GM12878 (cell line): ENCODE data around the gene COL1A1. TPM values are rescaled to one million over a fixed set of nuclear protein-coding genes. Genes with fewer than 3 reads are reported as not detected.

Experiments used
- ATAC-seq: fragments of 200-7000 bp; cut with Tn5 transposase; 3 replicates; pipeline ENCODE4 v1.9.1; 2020; ENCODE audit warnings: mild to moderate bottlenecking, moderate library complexity
- BruUV-seq: library from RNA; stranded (reverse); fragments of 400-500 nt; replicated peaks from 2 replicates; lab custom pipeline; 2021; lab: Mats Ljungman, UMichigan
- CTCF ChIA-PET: fragments of 300-600 bp; sonication (Branson Sonifier 250); formaldehyde crosslinking; extraction: SDS; loops from one replicate; lab custom pipeline; 2021; ENCODE audit warnings: inconsistent platforms; lab: Yijun Ruan, JAX
- POLR2A ChIA-PET: fragments of 350-600 bp; formaldehyde crosslinking; extraction: SDS; loops from one replicate; lab custom pipeline; 2021; ENCODE audit warnings: inconsistent platforms; lab: Charles Lee
- RAD21 ChIA-PET: fragments of 300-600 bp; sonication (Branson Sonifier 250); formaldehyde crosslinking; loops from one replicate; lab custom pipeline; 2023; ENCODE audit warnings: antibody characterized with exemption; ENCODE audit not compliant: unreplicated experiment; lab: Charles Lee
- SMC1A ChIA-PET: fragments of 300-600 bp; sonication (Branson Sonifier 250); formaldehyde crosslinking; loops from one replicate; lab custom pipeline; 2023; ENCODE audit not compliant: unreplicated experiment, uncharacterized antibody; lab: Charles Lee
- DNase-seq: peaks from one replicate; pipeline ENCODE4 v3.0.0-alpha.2; 2011; ENCODE audit warnings: low read depth, low spot score
- FAIRE-seq: peaks from 3 replicates; lab custom pipeline; 2011; peaks lifted over from hg19 to GRCh38; lab: Jason Lieb, UNC
- H2AFZ ChIP-seq: 2 replicates; pipeline ENCODE4 v1.6.0; 2011; ENCODE audit warnings: low read depth, low read length, control low read depth; ENCODE audit not compliant: control insufficient read depth
- H3K27ac ChIP-seq: 2 replicates; pipeline ENCODE4 v1.5.1; 2011; ENCODE audit warnings: control low read depth; ENCODE audit not compliant: control insufficient read depth, insufficient read depth
- H3K27me3 ChIP-seq, 2 experiments: replicated peaks in 1 of 2; 2 replicates each; pipeline versions ENCODE4 v1.6.0 to v1.6.1; 2011; ENCODE audit warnings: low read length in 1 of 2; ENCODE audit not compliant: control insufficient read depth in 2 of 2, insufficient read depth in 2 of 2
- H3K36me3 ChIP-seq, 2 experiments: 2 replicates each; pipeline ENCODE4 v1.5.1; 2011; ENCODE audit warnings: low read length in 1 of 2; ENCODE audit not compliant: control insufficient read depth in 2 of 2, insufficient read depth in 2 of 2
- H3K4me1 ChIP-seq: 2 replicates; pipeline ENCODE4 v1.6.1; 2011; ENCODE audit warnings: mild to moderate bottlenecking, low read length, moderate library complexity, mixed read lengths; ENCODE audit not compliant: control insufficient read depth, insufficient read depth
- H3K4me2 ChIP-seq: 2 replicates; pipeline ENCODE4 v1.6.0; 2011; ENCODE audit warnings: control low read depth; ENCODE audit not compliant: control insufficient read depth, insufficient read depth
- H3K4me3 ChIP-seq: fragments of 200-600 bp; sonication (generic); 2 replicates; pipeline ENCODE4 v1.5.1; 2016
- H3K79me2 ChIP-seq: 2 replicates; pipeline ENCODE4 v1.6.0; 2011; ENCODE audit warnings: low read length; ENCODE audit not compliant: control insufficient read depth, insufficient read depth
- H3K9ac ChIP-seq: 2 replicates; pipeline ENCODE4 v1.8.0; 2011; ENCODE audit warnings: low read length, control low read depth, mixed read lengths; ENCODE audit not compliant: control insufficient read depth, insufficient read depth
- H3K9me3 ChIP-seq: replicated peaks from 3 replicates; pipeline ENCODE4 v1.5.1; 2011; ENCODE audit warnings: mild to moderate bottlenecking, low read length; ENCODE audit not compliant: control insufficient read depth, insufficient read depth
- H4K20me1 ChIP-seq: 2 replicates; pipeline ENCODE4 v1.6.0; 2011; ENCODE audit not compliant: control insufficient read depth, insufficient read depth
- ESRRA ChIP-seq: IDR thresholded peaks from 2 replicates; pipeline ENCODE4 v1.6.1; 2012; ENCODE audit warnings: mild to moderate bottlenecking, low read length, improper control_type of control experiment
- GATAD2B ChIP-seq: fragments of 450-650 bp; conservative IDR thresholded peaks from 2 replicates; pipeline ENCODE4 v1.6.1; 2017; ENCODE audit warnings: low read depth, mild to moderate bottlenecking, moderate library complexity
- IKZF1 ChIP-seq: fragments of 450-650 bp; conservative IDR thresholded peaks from 2 replicates; pipeline ENCODE4 v1.6.1; 2017; ENCODE audit warnings: antibody characterized with exemption, mild to moderate bottlenecking
- IRF4 ChIP-seq: IDR thresholded peaks from 2 replicates; pipeline ENCODE4 v1.6.1; 2011; ENCODE audit warnings: low read depth, low read length
- NFXL1 ChIP-seq: fragments of 450-650 bp; IDR thresholded peaks from 2 replicates; pipeline ENCODE4 v1.6.1; 2017; ENCODE audit warnings: antibody characterized with exemption, mild to moderate bottlenecking, borderline replicate concordance
- PAX8 ChIP-seq: fragments of 450-650 bp; IDR thresholded peaks from 2 replicates; pipeline ENCODE4 v1.6.1; 2017; ENCODE audit warnings: mild to moderate bottlenecking, moderate library complexity
- RAD21 ChIP-seq: IDR thresholded peaks from 2 replicates; pipeline ENCODE4 v1.6.1; 2011; ENCODE audit warnings: mild to moderate bottlenecking, low read depth, low read length, moderate library complexity; ENCODE audit not compliant: insufficient read depth
- RB1 ChIP-seq: fragments of 450-650 bp; formaldehyde crosslinking; IDR thresholded peaks from 2 replicates; pipeline ENCODE4 v1.6.1; 2017; ENCODE audit warnings: mild to moderate bottlenecking, borderline replicate concordance
- SMARCA5 ChIP-seq: fragments of 450-650 bp; IDR thresholded peaks from 2 replicates; pipeline ENCODE4 v1.6.1; 2017; ENCODE audit warnings: mild to moderate bottlenecking
- ZNF622 ChIP-seq: fragments of 450-650 bp; IDR thresholded peaks from 2 replicates; pipeline ENCODE4 v1.6.1; 2017; ENCODE audit warnings: mild to moderate bottlenecking, inconsistent platforms
- WGBS: methylation state at CpG from one replicate; pipeline ENCODE4 v1.1.6; 2016; ENCODE audit warnings: low lambda C conversion rate; ENCODE audit not compliant: insufficient replicate concordance, insufficient coverage; ENCODE audit errors: missing lambda C conversion rate; 5-methylcytosine and 5-hydroxymethylcytosine counted together
- in situ Hi-C: fragments of 300-500 bp; cut with MboI; formaldehyde crosslinking; loops from 9 replicates; pipeline ENCODE4 v1.14.3; 2018; ENCODE audit warnings: mixed read lengths
- intact Hi-C: fragments of 100-400 bp; cut with micrococcal nuclease; formaldehyde crosslinking; loops from one replicate; pipeline ENCODE4 v1.14.2; 2022; ENCODE audit not compliant: unreplicated experiment
- polyA plus RNA-seq, 11 experiments: library from polyadenylated mRNA; depleted of rRNA in 4 of 11; unstranded in 6 of 11; stranded (reverse) in 5 of 11; fragments of >200 nt; fragmentation: Nextera tagmentation in 4 of 11; fragmentation: Illumina TruSeq in 1 of 11; extraction: Ambion mirVana in 4 of 11; extraction: Trizol in 1 of 11; gene quantifications; 1 replicate in 1 of 11; 2 replicates in 10 of 11; pipeline versions ENCODE4 v1.2.1 to v1.2.3, GENCODE V29; 2011 to 2016; ENCODE audit warnings: inconsistent platforms in 2 of 11, missing spikeins in 2 of 11, low read depth in 1 of 11
- total RNA-seq, 4 experiments: library from RNA; depleted of rRNA in 3 of 4; stranded (reverse); fragments of >200 nt in 3 of 4; fragmentation: Illumina TruSeq in 1 of 4; extraction: Trizol in 1 of 4; gene quantifications; 2 replicates each; pipeline versions ENCODE4 v1.2.1 to v1.2.3, GENCODE V29; 2013 to 2021
- TF ChIP-seq, protein P1 (sequence below): IDR thresholded peaks from 2 replicates; pipeline ENCODE4 v1.6.1; 2012; ENCODE audit warnings: mild to moderate bottlenecking, low read depth, low read length
- TF ChIP-seq, protein P2 (sequence below): fragments of 450-650 bp; formaldehyde crosslinking; IDR thresholded peaks from 2 replicates; pipeline ENCODE4 v1.4.0; 2022; ENCODE audit warnings: mild to moderate bottlenecking, moderate library complexity
- TF ChIP-seq, protein P3 (sequence below): fragments of 450-650 bp; IDR thresholded peaks from 2 replicates; pipeline ENCODE4 v1.6.1; 2017; ENCODE audit warnings: mild to moderate bottlenecking, low read depth, inconsistent platforms; ENCODE audit not compliant: poor library complexity, severe bottlenecking

COL1A1 gene
- total and polyA plus RNA-seq, 10 of the 15 experiments (the other 5 are each of a cell fraction or from before 2014, with no cell fraction given): 0.18 to 7.7 (median 2.3) TPM

DNA sequence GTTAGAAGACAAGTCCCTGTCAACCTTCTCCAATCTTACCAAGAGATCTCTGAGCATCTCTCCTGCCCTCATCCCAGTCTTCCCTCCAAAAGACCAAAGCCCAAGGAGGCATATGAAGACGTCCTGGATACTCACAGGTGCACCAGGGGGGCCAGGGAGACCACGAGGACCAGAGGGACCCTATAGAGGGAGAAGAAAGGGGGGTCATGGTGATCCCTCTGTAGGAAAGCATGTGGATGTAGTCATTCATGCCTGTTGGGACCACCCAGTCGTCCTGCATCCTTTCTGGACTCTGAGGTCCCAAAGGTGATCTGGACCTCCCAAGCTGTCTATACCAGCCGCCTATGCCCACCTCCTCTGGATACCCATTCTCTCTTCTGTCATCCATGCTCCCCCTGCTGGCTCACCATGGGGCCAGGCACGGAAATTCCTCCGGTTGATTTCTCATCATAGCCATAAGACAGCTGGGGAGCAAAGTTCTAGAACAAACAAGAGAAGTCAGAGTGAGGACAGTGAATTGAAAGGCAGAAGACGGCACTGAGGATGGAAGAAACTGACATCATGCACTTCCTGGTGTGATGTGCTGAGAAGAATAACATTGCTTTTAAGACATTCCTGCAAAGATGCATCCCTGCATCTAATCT is 3.3 kb downstream of the COL1A1 start (continued):
- TF ChIP-seq RAD21 (peak; percentile 76), IKZF1 (0 out of 2 replicates have a peak, but pooled peaks have one; percentile 10), RB1 (no peak; the same call in 1 of the 2 replicates)

DNA sequence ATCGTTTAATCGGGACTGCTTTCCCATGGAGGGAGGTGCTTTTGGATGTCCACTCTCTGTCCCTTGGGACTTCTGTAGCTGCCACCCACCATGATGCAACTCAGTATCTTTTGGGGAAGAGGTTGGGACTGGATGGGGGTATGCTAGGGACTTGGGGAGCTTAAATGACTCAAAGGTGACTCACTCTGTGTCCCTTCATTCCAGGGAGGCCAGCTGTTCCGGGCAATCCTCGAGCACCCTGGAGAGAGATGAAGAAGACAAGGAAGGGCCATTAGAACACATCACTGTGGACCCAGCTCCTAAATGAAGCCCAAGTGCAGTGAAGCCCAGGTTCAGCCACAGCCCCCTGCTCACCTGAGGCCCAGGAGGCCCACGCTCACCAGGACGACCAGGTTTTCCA is 4.6 kb downstream of the COL1A1 start:
- Histone ChIP-seq H3K4me1 (peaks cover 27% of the 10 kb centered on the region), H3K27ac (no peak overlapping the region), H3K9me3 (no peaks in the 10 kb centered on the region), H2AFZ (no peak overlapping the region), H3K4me3 (no peak overlapping the region), H3K36me3 (no peaks in the 10 kb centered on the region), H4K20me1 (no peaks in the 10 kb centered on the region), H3K79me2 (no peaks in the 10 kb centered on the region; the same call in 1 of the 2 replicates), H3K4me2 (no peak overlapping the region), H3K9ac (no peak overlapping the region), H3K27me3 (peaks cover 4 to 9% of the 10 kb centered on the region in 2 experiments)
- ATAC-seq: no peak
- DNase-seq: no peak
- ChIA-PET RAD21 (interaction anchor here (0.7 to 8.8 kb wide), 11 partner anchors 18 to 115 kb away, joined by 3 to 176 read pairs (median 4); partner anchors contain the start of genes SGCA and TMEM92), POLR2A (interaction anchor here (0.9 to 5.1 kb wide), 4 partner anchors 27 to 52 kb away, joined by 3 to 28 read pairs (median 4); partner anchors contain the start of gene SGCA), SMC1A (interaction anchor here (0.8 to 6.3 kb wide), 18 partner anchors 9 to 114 kb away, joined by 3 to 177 read pairs (median 3); partner anchors contain the start of gene SGCA), CTCF (interaction anchor here (0.7 to 10.1 kb wide), 16 partner anchors 9 to 165 kb away, joined by 3 to 514 read pairs (median 6); partner anchors contain the start of genes SGCA and TMEM92)
- intact Hi-C loops (no loop called here), in situ Hi-C loops (loop anchor here (5.0 to 10.0 kb wide), 2 partner anchors 35 to 98 kb away; no protein-coding TSS in a partner anchor)
- no TSS peak for BruUV-seq
- no peak for FAIRE-seq
- WGBS: 37% methylated on average over 6 of the region's 6 CpGs
- TF ChIP-seq IRF4 (no peak), SMARCA5 (no peak), PAX8 (no peak), ZNF622 (no peak), NFXL1 (no peak), GATAD2B (no peak), ESRRA (no peak)
- TF ChIP-seq, protein P1, sequence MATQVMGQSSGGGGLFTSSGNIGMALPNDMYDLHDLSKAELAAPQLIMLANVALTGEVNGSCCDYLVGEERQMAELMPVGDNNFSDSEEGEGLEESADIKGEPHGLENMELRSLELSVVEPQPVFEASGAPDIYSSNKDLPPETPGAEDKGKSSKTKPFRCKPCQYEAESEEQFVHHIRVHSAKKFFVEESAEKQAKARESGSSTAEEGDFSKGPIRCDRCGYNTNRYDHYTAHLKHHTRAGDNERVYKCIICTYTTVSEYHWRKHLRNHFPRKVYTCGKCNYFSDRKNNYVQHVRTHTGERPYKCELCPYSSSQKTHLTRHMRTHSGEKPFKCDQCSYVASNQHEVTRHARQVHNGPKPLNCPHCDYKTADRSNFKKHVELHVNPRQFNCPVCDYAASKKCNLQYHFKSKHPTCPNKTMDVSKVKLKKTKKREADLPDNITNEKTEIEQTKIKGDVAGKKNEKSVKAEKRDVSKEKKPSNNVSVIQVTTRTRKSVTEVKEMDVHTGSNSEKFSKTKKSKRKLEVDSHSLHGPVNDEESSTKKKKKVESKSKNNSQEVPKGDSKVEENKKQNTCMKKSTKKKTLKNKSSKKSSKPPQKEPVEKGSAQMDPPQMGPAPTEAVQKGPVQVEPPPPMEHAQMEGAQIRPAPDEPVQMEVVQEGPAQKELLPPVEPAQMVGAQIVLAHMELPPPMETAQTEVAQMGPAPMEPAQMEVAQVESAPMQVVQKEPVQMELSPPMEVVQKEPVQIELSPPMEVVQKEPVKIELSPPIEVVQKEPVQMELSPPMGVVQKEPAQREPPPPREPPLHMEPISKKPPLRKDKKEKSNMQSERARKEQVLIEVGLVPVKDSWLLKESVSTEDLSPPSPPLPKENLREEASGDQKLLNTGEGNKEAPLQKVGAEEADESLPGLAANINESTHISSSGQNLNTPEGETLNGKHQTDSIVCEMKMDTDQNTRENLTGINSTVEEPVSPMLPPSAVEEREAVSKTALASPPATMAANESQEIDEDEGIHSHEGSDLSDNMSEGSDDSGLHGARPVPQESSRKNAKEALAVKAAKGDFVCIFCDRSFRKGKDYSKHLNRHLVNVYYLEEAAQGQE: no peak
- TF ChIP-seq, protein P2, sequence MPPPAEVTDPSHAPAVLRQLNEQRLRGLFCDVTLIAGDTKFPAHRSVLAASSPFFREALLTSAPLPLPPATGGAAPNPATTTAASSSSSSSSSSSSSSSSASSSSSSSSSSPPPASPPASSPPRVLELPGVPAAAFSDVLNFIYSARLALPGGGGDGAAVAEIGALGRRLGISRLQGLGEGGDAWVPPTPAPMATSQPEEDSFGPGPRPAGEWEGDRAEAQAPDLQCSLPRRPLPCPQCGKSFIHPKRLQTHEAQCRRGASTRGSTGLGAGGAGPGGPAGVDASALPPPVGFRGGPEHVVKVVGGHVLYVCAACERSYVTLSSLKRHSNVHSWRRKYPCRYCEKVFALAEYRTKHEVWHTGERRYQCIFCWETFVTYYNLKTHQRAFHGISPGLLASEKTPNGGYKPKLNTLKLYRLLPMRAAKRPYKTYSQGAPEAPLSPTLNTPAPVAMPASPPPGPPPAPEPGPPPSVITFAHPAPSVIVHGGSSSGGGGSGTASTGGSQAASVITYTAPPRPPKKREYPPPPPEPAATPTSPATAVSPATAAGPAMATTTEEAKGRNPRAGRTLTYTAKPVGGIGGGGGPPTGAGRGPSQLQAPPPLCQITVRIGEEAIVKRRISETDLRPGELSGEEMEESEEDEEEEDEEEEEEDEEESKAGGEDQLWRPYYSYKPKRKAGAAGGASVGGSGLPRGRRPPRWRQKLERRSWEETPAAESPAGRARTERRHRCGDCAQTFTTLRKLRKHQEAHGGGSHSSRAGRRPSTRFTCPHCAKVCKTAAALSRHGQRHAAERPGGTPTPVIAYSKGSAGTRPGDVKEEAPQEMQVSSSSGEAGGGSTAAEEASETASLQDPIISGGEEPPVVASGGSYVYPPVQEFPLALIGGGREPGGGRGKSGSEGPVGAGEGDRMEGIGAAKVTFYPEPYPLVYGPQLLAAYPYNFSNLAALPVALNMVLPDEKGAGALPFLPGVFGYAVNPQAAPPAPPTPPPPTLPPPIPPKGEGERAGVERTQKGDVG: no peak
- TF ChIP-seq, protein P3, sequence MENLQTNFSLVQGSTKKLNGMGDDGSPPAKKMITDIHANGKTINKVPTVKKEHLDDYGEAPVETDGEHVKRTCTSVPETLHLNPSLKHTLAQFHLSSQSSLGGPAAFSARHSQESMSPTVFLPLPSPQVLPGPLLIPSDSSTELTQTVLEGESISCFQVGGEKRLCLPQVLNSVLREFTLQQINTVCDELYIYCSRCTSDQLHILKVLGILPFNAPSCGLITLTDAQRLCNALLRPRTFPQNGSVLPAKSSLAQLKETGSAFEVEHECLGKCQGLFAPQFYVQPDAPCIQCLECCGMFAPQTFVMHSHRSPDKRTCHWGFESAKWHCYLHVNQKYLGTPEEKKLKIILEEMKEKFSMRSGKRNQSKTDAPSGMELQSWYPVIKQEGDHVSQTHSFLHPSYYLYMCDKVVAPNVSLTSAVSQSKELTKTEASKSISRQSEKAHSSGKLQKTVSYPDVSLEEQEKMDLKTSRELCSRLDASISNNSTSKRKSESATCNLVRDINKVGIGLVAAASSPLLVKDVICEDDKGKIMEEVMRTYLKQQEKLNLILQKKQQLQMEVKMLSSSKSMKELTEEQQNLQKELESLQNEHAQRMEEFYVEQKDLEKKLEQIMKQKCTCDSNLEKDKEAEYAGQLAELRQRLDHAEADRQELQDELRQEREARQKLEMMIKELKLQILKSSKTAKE: no peak
